HepG2 (cell line): ENCODE measurements around the gene DHH. TPM values are rescaled to one million over a fixed set of nuclear protein-coding genes. Genes with fewer than 3 reads are reported as not detected.
A peak's percentile ranks its signal among the peaks of the same experiment; 100 is the strongest.

ENCODE experiments used
- ATAD3A ChIP-seq: sonication (generic); formaldehyde crosslinking; IDR thresholded peaks from 2 replicates; pipeline ENCODE4 v1.4.0; 2020; ENCODE audit warnings: missing genetic modification reagents
- ATM ChIP-seq: fragments of 450-650 bp; IDR thresholded peaks from 2 replicates; pipeline ENCODE4 v1.7.1; 2017; ENCODE audit warnings: mild to moderate bottlenecking, borderline replicate concordance
- FOXO4 ChIP-seq: sonication (generic); formaldehyde crosslinking; conservative IDR thresholded peaks from 2 replicates; pipeline ENCODE4 v1.8.1; 2023; ENCODE audit warnings: missing genetic modification reagents
- FOXP4 ChIP-seq: sonication (generic); formaldehyde crosslinking; IDR thresholded peaks from 2 replicates; pipeline ENCODE4 v1.4.0; 2020; ENCODE audit warnings: missing genetic modification reagents
- GATAD2A ChIP-seq: IDR thresholded peaks from 2 replicates; pipeline ENCODE4 v1.6.1; 2016
- HES4 ChIP-seq: sonication (generic); formaldehyde crosslinking; IDR thresholded peaks from 2 replicates; pipeline ENCODE4 v1.9.0; 2021; ENCODE audit warnings: mild to moderate bottlenecking, missing genetic modification reagents, borderline replicate concordance
- HNF4G ChIP-seq, 2 experiments: sonication (generic) in 1 of 2; formaldehyde crosslinking in 1 of 2; IDR thresholded peaks; 2 replicates each; pipeline versions ENCODE4 v1.4.0 to v1.6.1; 2011 to 2020; ENCODE audit warnings: borderline replicate concordance in 2 of 2, low read depth in 2 of 2, mild to moderate bottlenecking in 2 of 2, low read length in 1 of 2, missing genetic modification reagents in 1 of 2, moderate library complexity in 1 of 2
- HNRNPK ChIP-seq: fragments of 200-400 bp; formaldehyde crosslinking; IDR thresholded peaks from 2 replicates; pipeline ENCODE4 v1.6.1; 2018; ENCODE audit warnings: low read length, low read depth, moderate library complexity, mild to moderate bottlenecking; ENCODE audit not compliant: poor library complexity, severe bottlenecking
- RNF2 ChIP-seq: fragments of 450-650 bp; conservative IDR thresholded peaks from 2 replicates; pipeline ENCODE4 v1.6.1; 2016; ENCODE audit warnings: low read depth
- ZNF280D ChIP-seq: sonication (generic); formaldehyde crosslinking; IDR thresholded peaks from 2 replicates; pipeline ENCODE4 v1.5.1; 2020; ENCODE audit warnings: mild to moderate bottlenecking, missing genetic modification reagents
- ZNF333 ChIP-seq: sonication (generic); formaldehyde crosslinking; IDR thresholded peaks from 2 replicates; pipeline ENCODE4 v1.4.0; 2020; ENCODE audit warnings: mild to moderate bottlenecking, missing genetic modification reagents, borderline replicate concordance
- ZNF501 ChIP-seq: sonication (generic); formaldehyde crosslinking; IDR thresholded peaks from 2 replicates; pipeline ENCODE4 v1.5.1; 2020; ENCODE audit warnings: mild to moderate bottlenecking, moderate library complexity, missing genetic modification reagents
- ZNF550 ChIP-seq: sonication (generic); formaldehyde crosslinking; IDR thresholded peaks from 2 replicates; pipeline ENCODE4 v1.4.0; 2020; ENCODE audit warnings: mild to moderate bottlenecking, missing genetic modification reagents, borderline replicate concordance
- ZNF660 ChIP-seq: sonication (generic); formaldehyde crosslinking; IDR thresholded peaks from 2 replicates; pipeline ENCODE4 v1.5.1; 2020; ENCODE audit warnings: mild to moderate bottlenecking, low read depth, missing genetic modification reagents, borderline replicate concordance
- ZNF792 ChIP-seq: IDR thresholded peaks from 2 replicates; pipeline ENCODE4 v1.6.1; 2016
- ZNF850 ChIP-seq: sonication (generic); formaldehyde crosslinking; conservative IDR thresholded peaks from 2 replicates; pipeline ENCODE4 v1.9.0; 2021; ENCODE audit warnings: mild to moderate bottlenecking, missing genetic modification reagents
- ZNF878 ChIP-seq: sonication (generic); formaldehyde crosslinking; IDR thresholded peaks from 2 replicates; pipeline ENCODE4 v1.8.1; 2023; ENCODE audit warnings: mild to moderate bottlenecking, missing genetic modification reagents, moderate library complexity
- polyA plus RNA-seq, 8 experiments: library from polyadenylated mRNA; depleted of rRNA in 3 of 8; stranded (reverse) in 7 of 8; unstranded in 1 of 8; fragments of >200 nt; fragmentation: Illumina TruSeq in 4 of 8; extraction: Trizol in 4 of 8; gene quantifications; 2 replicates each; pipeline versions ENCODE4 v1.2.1 to v1.2.3, GENCODE V29; 2011 to 2016; ENCODE audit warnings: low read depth in 4 of 8, missing spikeins in 1 of 8, mixed read lengths in 1 of 8; ENCODE audit not compliant: insufficient read depth in 1 of 8
- total RNA-seq, 5 experiments: library from RNA; depleted of rRNA; stranded (reverse); fragments of >200 nt; fragmentation: Illumina TruSeq; extraction: Trizol; gene quantifications; 2 replicates each; pipeline ENCODE4 v1.2.3, GENCODE V29; 2016; ENCODE audit warnings: low read depth in 1 of 5
- TF ChIP-seq, protein P1 (sequence below): sonication (generic); formaldehyde crosslinking; IDR thresholded peaks from 2 replicates; pipeline ENCODE4 v1.5.0; 2020; ENCODE audit warnings: missing genetic modification reagents
- TF ChIP-seq, protein P2 (sequence below): sonication (generic); formaldehyde crosslinking; IDR thresholded peaks from 2 replicates; pipeline ENCODE4 v1.4.0; 2020; ENCODE audit warnings: missing genetic modification reagents, mild to moderate bottlenecking, borderline replicate concordance

DHH gene
- total and polyA plus RNA-seq, 2 of the 13 experiments (the other 11 are each of a cell fraction or from before 2014, with no cell fraction given): not detected

DNA sequence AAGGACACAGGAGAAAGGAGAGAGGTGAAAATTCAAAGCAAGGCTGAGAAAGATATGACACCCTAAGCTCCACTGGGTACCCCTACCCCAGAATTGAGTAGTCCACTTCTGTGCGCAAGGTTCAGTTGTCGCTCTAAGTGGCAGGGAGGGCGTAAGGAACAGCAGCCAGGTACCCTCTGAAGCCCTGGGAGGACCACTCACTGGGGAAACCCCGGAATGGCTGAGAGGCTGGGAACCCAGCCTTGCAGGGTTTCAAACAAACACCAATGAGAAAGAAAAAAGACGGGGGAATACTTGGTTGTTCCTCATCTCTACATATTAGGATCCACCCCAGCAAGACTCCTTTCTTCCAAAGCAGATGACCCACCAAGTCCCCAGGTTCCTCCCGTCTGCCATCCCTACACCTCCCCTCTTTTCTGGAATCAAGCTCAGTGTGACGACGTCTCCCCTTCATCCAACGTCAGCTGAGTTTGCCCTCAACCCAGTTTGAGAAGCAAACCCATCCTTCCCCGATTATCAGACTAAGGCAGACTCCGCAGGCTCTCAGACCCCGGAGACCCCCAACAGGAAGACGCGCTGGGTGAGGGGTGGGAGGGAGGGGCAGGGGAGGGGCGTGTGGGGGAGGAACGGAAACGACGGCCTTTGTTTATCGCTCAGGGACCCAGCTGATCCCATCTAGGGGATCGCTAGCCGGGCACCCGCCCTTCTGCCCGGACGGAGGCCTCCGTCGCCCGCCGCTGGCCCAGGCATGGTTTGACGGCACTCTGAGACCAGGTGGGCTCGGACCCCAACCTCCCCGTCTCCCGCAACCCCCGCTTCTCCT, 15.3 kb upstream of the DHH start (continued):
- TF ChIP-seq ZNF280D (CRISPR knock-in tag) (no peak), ZNF792 (CRISPR knock-in tag) (no peak), ZNF850 (CRISPR knock-in tag) (no peak), ZNF501 (CRISPR knock-in tag) (no peak), ZNF333 (CRISPR knock-in tag) (0 out of 2 replicates have a peak, but pooled peaks have one; percentile 38), ZNF550 (CRISPR knock-in tag) (no peak), FOXP4 (CRISPR knock-in tag) (no peak), GATAD2A (CRISPR knock-in tag) (no peak), ATM (no peak), HNRNPK (peak; percentile 45), HNF4G (IDR thresholded peaks at IDR 0.05; ENCODE audit: borderline replicate concordance, low read depth, low read length) (no peak), HNF4G (CRISPR knock-in tag; IDR thresholded peaks at IDR 0.05; ENCODE audit: borderline replicate concordance, low read depth) (no peak), RNF2 (no peak), ZNF660 (CRISPR knock-in tag) (no peak), ZNF878 (CRISPR knock-in tag) (no peak), HES4 (CRISPR knock-in tag) (no peak), ATAD3A (CRISPR knock-in tag) (no peak), FOXO4 (CRISPR knock-in tag) (no peak)
- TF ChIP-seq, protein P1, sequence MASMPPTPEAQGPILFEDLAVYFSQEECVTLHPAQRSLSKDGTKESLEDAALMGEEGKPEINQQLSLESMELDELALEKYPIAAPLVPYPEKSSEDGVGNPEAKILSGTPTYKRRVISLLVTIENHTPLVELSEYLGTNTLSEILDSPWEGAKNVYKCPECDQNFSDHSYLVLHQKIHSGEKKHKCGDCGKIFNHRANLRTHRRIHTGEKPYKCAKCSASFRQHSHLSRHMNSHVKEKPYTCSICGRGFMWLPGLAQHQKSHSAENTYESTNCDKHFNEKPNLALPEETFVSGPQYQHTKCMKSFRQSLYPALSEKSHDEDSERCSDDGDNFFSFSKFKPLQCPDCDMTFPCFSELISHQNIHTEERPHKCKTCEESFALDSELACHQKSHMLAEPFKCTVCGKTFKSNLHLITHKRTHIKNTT (CRISPR knock-in tag): no peak
- TF ChIP-seq, protein P2, sequence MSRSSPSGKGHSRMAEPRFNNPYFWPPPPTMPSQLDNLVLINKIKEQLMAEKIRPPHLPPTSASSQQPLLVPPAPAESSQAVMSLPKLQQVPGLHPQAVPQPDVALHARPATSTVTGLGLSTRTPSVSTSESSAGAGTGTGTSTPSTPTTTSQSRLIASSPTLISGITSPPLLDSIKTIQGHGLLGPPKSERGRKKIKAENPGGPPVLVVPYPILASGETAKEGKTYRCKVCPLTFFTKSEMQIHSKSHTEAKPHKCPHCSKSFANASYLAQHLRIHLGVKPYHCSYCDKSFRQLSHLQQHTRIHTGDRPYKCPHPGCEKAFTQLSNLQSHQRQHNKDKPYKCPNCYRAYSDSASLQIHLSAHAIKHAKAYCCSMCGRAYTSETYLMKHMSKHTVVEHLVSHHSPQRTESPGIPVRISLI (CRISPR knock-in tag): 0 out of 2 replicates have a peak, but pooled peaks have one; percentile 8
